HepG2 (cell line): ENCODE measurements around the gene TH. TPM values are rescaled to one million over a fixed set of nuclear protein-coding genes. Genes with fewer than 3 reads are reported as not detected.
A peak's percentile ranks its signal among the peaks of the same experiment; 100 is the strongest.

Experiments used
- CBX5 ChIP-seq: sonication (generic); formaldehyde crosslinking; IDR thresholded peaks from 2 replicates; pipeline ENCODE4 v1.4.0; 2020; ENCODE audit warnings: missing genetic modification reagents, borderline replicate concordance
- E2F2 ChIP-seq: sonication (generic); formaldehyde crosslinking; IDR thresholded peaks from 2 replicates; pipeline ENCODE4 v1.4.0; 2020; ENCODE audit warnings: missing genetic modification reagents, borderline replicate concordance
- EEA1 ChIP-seq: sonication (generic); formaldehyde crosslinking; IDR thresholded peaks from 2 replicates; pipeline ENCODE4 v1.5.1; 2020; ENCODE audit warnings: mild to moderate bottlenecking, missing genetic modification reagents, borderline replicate concordance
- FOSL2 ChIP-seq: sonication (generic); formaldehyde crosslinking; IDR thresholded peaks from 2 replicates; pipeline ENCODE4 v1.4.0; 2020; ENCODE audit warnings: missing genetic modification reagents
- KMT2B ChIP-seq: IDR thresholded peaks from 2 replicates; pipeline ENCODE4 v1.6.1; 2016; ENCODE audit warnings: missing genetic modification reagents, missing compliant biosample characterization
- MAFG ChIP-seq: sonication (generic); formaldehyde crosslinking; IDR thresholded peaks from 2 replicates; pipeline ENCODE4 v1.5.1; 2020; ENCODE audit warnings: mild to moderate bottlenecking, missing genetic modification reagents
- RBM39 ChIP-seq: fragments of 200-400 bp; formaldehyde crosslinking; IDR thresholded peaks from one replicate; pipeline ENCODE4 v1.6.1; 2018; ENCODE audit warnings: antibody characterized with exemption, mild to moderate bottlenecking, low read depth, low read length; ENCODE audit not compliant: poor library complexity, severe bottlenecking
- REPIN1 ChIP-seq: sonication (generic); formaldehyde crosslinking; IDR thresholded peaks from 2 replicates; pipeline ENCODE4 v1.8.0; 2022; ENCODE audit warnings: missing genetic modification reagents, low read depth, mild to moderate bottlenecking, borderline replicate concordance
- RNF2 ChIP-seq: fragments of 450-650 bp; conservative IDR thresholded peaks from 2 replicates; pipeline ENCODE4 v1.6.1; 2016; ENCODE audit warnings: low read depth
- SCMH1 ChIP-seq: sonication (generic); formaldehyde crosslinking; IDR thresholded peaks from 2 replicates; pipeline ENCODE4 v1.9.0; 2021; ENCODE audit warnings: missing genetic modification reagents, mild to moderate bottlenecking, borderline replicate concordance
- ZBTB38 ChIP-seq: sonication (generic); formaldehyde crosslinking; IDR thresholded peaks from 2 replicates; pipeline ENCODE4 v1.5.1; 2020; ENCODE audit warnings: mild to moderate bottlenecking, missing genetic modification reagents
- ZNF354B ChIP-seq: sonication (generic); formaldehyde crosslinking; IDR thresholded peaks from 2 replicates; pipeline ENCODE4 v1.8.0; 2022; ENCODE audit warnings: mild to moderate bottlenecking, missing genetic modification reagents
- ZNF383 ChIP-seq: sonication (generic); formaldehyde crosslinking; IDR thresholded peaks from 2 replicates; pipeline ENCODE4 v1.4.0; 2020; ENCODE audit warnings: missing genetic modification reagents, mild to moderate bottlenecking, borderline replicate concordance
- polyA plus RNA-seq, 8 experiments: library from polyadenylated mRNA; depleted of rRNA in 3 of 8; stranded (reverse) in 7 of 8; unstranded in 1 of 8; fragments of >200 nt; fragmentation: Illumina TruSeq in 4 of 8; extraction: Trizol in 4 of 8; gene quantifications; 2 replicates each; pipeline versions ENCODE4 v1.2.1 to v1.2.3, GENCODE V29; 2011 to 2016; ENCODE audit warnings: low read depth in 4 of 8, missing spikeins in 1 of 8, mixed read lengths in 1 of 8; ENCODE audit not compliant: insufficient read depth in 1 of 8
- total RNA-seq, 5 experiments: library from RNA; depleted of rRNA; stranded (reverse); fragments of >200 nt; fragmentation: Illumina TruSeq; extraction: Trizol; gene quantifications; 2 replicates each; pipeline ENCODE4 v1.2.3, GENCODE V29; 2016; ENCODE audit warnings: low read depth in 1 of 5
- TF ChIP-seq, protein P1 (sequence below), 2 experiments: sonication (generic) in 1 of 2; formaldehyde crosslinking in 1 of 2; IDR thresholded peaks; 2 replicates each; pipeline versions ENCODE4 v1.4.0 to v1.6.1; 2016 to 2020; ENCODE audit warnings: borderline replicate concordance in 1 of 2, low read depth in 1 of 2, mild to moderate bottlenecking in 1 of 2, missing genetic modification reagents in 1 of 2
- TF ChIP-seq, protein P2 (sequence below), 2 experiments: sonication (generic) in 1 of 2; formaldehyde crosslinking in 1 of 2; IDR thresholded peaks; 2 replicates each; pipeline versions ENCODE4 v1.4.0 to v1.6.1; 2018 to 2020; ENCODE audit warnings: missing genetic modification reagents in 2 of 2, borderline replicate concordance in 1 of 2, low read depth in 1 of 2, mild to moderate bottlenecking in 1 of 2, missing biosample characterization in 1 of 2
- TF ChIP-seq, protein P3 (sequence below): sonication (generic); formaldehyde crosslinking; IDR thresholded peaks from 2 replicates; pipeline ENCODE4 v1.4.0; 2020; ENCODE audit warnings: missing genetic modification reagents

The TH gene
- total and polyA plus RNA-seq, 2 of the 13 experiments (the other 11 are each of a cell fraction or from before 2014, with no cell fraction given): 0.36 TPM; not detected in 1

DNA sequence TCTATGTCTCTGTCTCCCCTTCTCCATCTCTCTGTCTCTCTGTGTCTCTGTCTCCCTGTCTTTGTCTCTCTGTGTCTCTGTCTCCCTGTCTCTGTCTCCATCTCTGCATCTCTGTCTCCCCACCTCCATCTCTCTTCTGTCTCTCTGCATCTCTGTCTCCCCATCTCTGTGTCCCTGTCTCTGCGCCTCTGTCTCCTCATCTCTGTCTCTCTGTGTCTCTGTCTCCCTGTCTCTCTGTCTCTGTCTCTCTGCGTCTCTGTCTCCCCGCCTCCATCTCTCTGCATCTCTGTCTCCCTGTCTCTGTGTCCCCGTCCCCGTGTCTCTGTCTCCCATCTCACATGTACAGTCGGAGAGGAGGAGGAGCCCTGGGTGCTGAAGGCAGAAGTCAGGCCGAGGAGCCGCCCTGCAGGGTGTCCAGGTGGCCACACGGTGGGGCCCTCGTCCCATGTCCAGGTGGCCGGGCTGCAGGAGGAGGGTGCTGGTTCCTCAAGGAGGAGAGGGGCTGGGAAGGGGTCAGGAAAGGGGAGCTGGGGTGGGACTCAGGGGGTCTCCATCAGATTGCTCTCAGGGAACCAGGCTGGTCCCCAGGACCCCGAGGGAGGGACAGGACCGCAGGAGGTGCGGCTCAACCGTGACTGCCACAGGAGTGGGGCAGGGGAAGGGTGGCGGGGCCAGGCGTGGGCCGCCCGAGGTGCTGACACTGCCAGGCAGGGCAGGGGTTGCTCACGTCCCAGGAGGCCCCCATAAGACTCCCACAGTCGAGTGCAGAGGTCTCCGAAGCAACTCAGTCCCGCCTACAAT, 25.6 kb upstream of the TH start (continued):
- TF ChIP-seq, protein P1, sequence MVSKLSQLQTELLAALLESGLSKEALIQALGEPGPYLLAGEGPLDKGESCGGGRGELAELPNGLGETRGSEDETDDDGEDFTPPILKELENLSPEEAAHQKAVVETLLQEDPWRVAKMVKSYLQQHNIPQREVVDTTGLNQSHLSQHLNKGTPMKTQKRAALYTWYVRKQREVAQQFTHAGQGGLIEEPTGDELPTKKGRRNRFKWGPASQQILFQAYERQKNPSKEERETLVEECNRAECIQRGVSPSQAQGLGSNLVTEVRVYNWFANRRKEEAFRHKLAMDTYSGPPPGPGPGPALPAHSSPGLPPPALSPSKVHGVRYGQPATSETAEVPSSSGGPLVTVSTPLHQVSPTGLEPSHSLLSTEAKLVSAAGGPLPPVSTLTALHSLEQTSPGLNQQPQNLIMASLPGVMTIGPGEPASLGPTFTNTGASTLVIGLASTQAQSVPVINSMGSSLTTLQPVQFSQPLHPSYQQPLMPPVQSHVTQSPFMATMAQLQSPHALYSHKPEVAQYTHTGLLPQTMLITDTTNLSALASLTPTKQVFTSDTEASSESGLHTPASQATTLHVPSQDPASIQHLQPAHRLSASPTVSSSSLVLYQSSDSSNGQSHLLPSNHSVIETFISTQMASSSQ (IDR thresholded peaks at IDR 0.05; ENCODE audit: low read depth): no peak
- TF ChIP-seq, protein P1 (CRISPR knock-in tag; IDR thresholded peaks at IDR 0.05; ENCODE audit: borderline replicate concordance): no peak
- TF ChIP-seq ZBTB38 (CRISPR knock-in tag): peak; percentile 56
- 0 out of 2 replicates have a peak, but pooled peaks have one; percentile 45 for TF ChIP-seq REPIN1 (CRISPR knock-in tag)
- TF ChIP-seq ZNF383 (CRISPR knock-in tag): no peak
- peak; percentile 50; the same call in 1 of the 2 replicates for TF ChIP-seq CBX5 (CRISPR knock-in tag)
- 0 out of 2 replicates have a peak, but pooled peaks have one; percentile 45 for TF ChIP-seq EEA1
- no peak for TF ChIP-seq MAFG
- TF ChIP-seq FOSL2 (CRISPR knock-in tag): peak; percentile 19; the same call in 1 of the 2 replicates
- no peak for TF ChIP-seq KMT2B (CRISPR knock-in tag)
- TF ChIP-seq RNF2: no peak
- TF ChIP-seq, protein P2, sequence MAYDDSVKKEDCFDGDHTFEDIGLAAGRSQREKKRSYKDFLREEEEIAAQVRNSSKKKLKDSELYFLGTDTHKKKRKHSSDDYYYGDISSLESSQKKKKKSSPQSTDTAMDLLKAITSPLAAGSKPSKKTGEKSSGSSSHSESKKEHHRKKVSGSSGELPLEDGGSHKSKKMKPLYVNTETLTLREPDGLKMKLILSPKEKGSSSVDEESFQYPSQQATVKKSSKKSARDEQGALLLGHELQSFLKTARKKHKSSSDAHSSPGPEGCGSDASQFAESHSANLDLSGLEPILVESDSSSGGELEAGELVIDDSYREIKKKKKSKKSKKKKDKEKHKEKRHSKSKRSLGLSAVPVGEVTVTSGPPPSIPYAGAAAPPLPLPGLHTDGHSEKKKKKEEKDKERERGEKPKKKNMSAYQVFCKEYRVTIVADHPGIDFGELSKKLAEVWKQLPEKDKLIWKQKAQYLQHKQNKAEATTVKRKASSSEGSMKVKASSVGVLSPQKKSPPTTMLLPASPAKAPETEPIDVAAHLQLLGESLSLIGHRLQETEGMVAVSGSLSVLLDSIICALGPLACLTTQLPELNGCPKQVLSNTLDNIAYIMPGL (CRISPR knock-in tag; IDR thresholded peaks at IDR 0.05; ENCODE audit: borderline replicate concordance in 1 of 2, low read depth in 1 of 2): no peak
- no peak for TF ChIP-seq RBM39
- TF ChIP-seq, protein P3, sequence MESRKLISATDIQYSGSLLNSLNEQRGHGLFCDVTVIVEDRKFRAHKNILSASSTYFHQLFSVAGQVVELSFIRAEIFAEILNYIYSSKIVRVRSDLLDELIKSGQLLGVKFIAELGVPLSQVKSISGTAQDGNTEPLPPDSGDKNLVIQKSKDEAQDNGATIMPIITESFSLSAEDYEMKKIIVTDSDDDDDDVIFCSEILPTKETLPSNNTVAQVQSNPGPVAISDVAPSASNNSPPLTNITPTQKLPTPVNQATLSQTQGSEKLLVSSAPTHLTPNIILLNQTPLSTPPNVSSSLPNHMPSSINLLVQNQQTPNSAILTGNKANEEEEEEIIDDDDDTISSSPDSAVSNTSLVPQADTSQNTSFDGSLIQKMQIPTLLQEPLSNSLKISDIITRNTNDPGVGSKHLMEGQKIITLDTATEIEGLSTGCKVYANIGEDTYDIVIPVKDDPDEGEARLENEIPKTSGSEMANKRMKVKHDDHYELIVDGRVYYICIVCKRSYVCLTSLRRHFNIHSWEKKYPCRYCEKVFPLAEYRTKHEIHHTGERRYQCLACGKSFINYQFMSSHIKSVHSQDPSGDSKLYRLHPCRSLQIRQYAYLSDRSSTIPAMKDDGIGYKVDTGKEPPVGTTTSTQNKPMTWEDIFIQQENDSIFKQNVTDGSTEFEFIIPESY: peak; percentile 31; the same call in 1 of the 2 replicates
- no peak for TF ChIP-seq ZNF354B (CRISPR knock-in tag)
- no peak for TF ChIP-seq E2F2 (CRISPR knock-in tag)
- no peak for TF ChIP-seq SCMH1
